Skeletal muscle satellite cell (primary cell): ENCODE measurements around the gene WNT3.

ENCODE experiments used
- H3K27me3 ChIP-seq: 2 replicates; pipeline ENCODE4 v1.7.0; 2013; ENCODE audit warnings: low read length; ENCODE audit not compliant: control insufficient read depth, insufficient read depth
- H3K36me3 ChIP-seq: 2 replicates; pipeline ENCODE4 v1.7.0; 2013; ENCODE audit warnings: mild to moderate bottlenecking, control low read depth, low read length; ENCODE audit not compliant: insufficient read depth
- H3K4me1 ChIP-seq: 2 replicates; pipeline ENCODE4 v1.7.0; 2013; ENCODE audit warnings: low read length; ENCODE audit not compliant: control insufficient read depth, insufficient read depth
- H3K4me2 ChIP-seq: 2 replicates; pipeline ENCODE4 v1.7.0; 2013; ENCODE audit warnings: mild to moderate bottlenecking, low read length
- H3K4me3 ChIP-seq: 2 replicates; pipeline ENCODE4 v1.7.0; 2013; ENCODE audit warnings: low read length
- H3K9ac ChIP-seq: 2 replicates; pipeline ENCODE4 v1.7.0; 2013; ENCODE audit warnings: mild to moderate bottlenecking, low read depth, low read length, moderate library complexity
- H3K9me3 ChIP-seq: replicated peaks from 2 replicates; pipeline ENCODE4 v1.7.0; 2013; ENCODE audit warnings: mild to moderate bottlenecking, control low read depth, low read length

WNT3 gene

DNA sequence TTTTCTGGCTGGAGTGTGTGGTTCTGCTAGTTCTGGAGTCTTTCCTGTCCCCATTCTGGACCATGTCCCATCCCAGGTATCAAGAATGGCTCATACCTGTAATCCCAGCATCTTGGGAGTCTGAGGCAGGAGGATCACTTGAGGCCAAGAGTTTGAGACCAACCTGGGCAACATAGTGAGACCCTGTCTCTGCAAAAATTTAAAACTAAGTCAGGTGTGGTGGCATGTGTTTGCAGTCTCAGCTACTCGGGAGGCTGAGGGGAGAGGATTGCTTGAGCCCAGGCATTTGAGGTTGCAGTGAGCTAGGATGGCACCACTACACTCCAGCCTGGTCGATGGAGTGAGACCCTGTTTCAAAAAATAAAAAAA is 15.3 kb upstream of the WNT3 start:
- Histone ChIP-seq H3K9me3 (no peaks in the 10 kb centered on the region), H3K4me3 (no peak overlapping the region), H3K36me3 (no peaks in the 10 kb centered on the region), H3K27me3 (peaks cover 54% of the 10 kb centered on the region), H3K4me1 (no peaks in the 10 kb centered on the region), H3K4me2 (no peak overlapping the region), H3K9ac (no peak overlapping the region)

DNA sequence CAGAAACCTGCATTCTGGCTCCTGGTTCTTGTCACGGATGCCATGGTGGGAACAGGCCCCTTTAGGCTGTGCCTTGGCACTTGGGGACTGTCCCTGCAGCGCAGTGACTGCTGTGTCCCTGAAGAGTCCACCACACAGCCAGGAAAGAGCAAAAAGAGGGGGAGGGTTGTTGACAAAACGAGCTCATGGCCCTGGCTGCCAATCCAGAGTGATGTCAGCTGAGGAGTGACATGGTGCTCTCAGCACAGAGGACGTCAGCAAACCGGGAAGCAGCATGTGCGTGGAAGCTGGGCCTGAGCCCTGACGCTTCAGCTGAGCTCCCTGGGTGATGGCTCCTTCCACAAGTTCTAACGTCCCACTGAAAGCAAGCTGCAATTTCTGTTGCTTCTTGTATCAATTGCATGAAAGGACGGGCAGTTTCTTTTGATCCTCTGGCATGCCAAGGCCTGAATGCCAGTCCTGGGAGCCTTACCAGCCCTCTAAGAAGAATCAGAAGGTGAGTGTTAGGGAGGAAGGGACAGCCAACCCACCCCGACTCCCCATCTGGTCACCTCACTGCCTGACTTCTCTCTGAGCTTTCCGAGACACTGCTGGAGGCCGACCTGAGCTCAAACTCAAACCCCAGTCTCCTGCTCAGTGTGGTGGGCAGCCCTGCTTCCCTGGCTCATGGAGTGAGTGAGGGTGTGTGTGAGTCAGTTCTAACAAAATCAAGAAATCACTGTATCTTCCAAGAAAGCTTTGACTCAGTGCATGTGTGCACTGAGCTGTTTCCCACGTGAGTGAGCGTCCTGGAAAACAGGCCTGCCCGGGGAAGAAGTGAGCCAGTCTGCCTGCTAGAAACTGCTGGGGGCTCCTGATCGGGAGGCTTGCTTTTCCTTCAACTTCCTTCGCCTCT is 14.7 kb upstream of the WNT3 start:
- Histone ChIP-seq H3K4me1 (no peaks in the 10 kb centered on the region), H3K36me3 (no peaks in the 10 kb centered on the region), H3K9me3 (no peaks in the 10 kb centered on the region), H3K4me2 (no peak overlapping the region), H3K4me3 (no peak overlapping the region), H3K27me3 (peaks cover 57% of the 10 kb centered on the region), H3K9ac (no peak overlapping the region)

DNA sequence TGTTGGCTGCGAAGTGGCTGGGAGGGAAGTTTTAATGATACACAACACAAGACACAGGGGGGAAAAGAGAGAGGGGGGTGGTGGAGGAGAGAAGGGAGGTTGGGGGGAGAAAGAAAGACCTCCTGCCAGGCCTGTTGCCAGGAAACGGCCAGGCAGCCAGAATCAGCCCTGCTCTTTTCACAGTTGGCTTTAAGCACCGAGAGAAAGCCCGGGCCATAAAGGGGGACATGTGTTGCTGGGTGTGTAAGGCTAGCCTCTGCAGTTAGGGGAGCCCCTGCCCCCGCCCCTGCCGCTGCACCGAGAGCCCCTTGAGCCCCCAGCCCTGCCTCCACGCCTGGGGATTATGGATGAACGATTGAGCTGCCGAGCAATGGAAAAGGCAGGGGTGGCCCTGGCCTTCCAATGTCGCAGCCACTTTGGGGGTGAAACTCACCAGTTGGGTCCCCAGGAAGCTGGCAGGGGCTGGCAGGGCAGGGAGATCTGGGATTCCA is 13.9 kb upstream of the WNT3 start:
- Histone ChIP-seq H3K4me1 (no peaks in the 10 kb centered on the region), H3K9ac (no peak overlapping the region), H3K36me3 (no peaks in the 10 kb centered on the region), H3K4me2 (no peak overlapping the region), H3K27me3 (peaks cover 54% of the 10 kb centered on the region), H3K4me3 (no peak overlapping the region), H3K9me3 (no peaks in the 10 kb centered on the region)

DNA sequence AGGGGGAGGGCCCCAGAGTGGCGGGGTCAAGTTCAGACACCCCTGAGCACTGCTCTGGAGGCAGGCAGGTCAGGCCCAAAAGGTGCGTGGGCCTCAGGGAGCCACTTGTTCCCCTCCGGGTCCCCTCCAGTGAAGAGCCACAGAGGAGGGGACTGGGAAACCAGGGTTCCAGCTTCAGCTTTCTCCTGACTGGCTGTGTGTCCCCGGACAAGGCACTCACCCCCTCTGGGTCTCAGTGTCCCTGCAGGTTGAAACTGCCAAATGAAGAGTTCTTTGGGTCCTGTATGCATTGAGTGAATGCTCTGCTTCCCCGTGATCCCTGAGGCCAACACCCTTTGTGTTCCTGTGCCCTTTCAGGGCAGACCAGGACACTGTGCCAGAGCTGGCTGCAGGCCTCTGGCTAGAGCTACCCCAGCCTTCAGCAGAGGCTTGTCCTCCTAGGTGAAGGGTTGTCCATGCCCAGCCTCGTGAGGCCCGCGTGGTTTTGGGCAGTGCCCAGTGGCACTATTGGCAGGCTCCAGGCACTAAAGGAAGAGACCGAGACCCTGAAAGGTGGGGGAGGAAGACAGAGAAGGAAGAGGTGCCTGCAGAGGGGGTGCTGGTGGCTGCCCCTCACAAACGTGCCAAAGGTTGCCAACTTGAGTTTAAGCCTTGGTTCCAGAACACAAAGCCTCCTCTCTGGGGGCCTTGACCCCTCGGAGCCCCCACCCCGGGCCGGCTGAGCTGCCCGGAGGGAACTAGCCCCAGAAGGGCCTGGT is 13.3 kb upstream of the WNT3 start:
- H3K9ac ChIP-seq: no peak overlapping the region
- no peaks in the 10 kb centered on the region for H3K4me1 ChIP-seq
- H3K36me3 ChIP-seq: no peaks in the 10 kb centered on the region
- no peaks in the 10 kb centered on the region for H3K9me3 ChIP-seq
- no peak overlapping the region for H3K4me2 ChIP-seq
- H3K4me3 ChIP-seq: no peak overlapping the region
- peaks cover 57% of the 10 kb centered on the region for H3K27me3 ChIP-seq

DNA sequence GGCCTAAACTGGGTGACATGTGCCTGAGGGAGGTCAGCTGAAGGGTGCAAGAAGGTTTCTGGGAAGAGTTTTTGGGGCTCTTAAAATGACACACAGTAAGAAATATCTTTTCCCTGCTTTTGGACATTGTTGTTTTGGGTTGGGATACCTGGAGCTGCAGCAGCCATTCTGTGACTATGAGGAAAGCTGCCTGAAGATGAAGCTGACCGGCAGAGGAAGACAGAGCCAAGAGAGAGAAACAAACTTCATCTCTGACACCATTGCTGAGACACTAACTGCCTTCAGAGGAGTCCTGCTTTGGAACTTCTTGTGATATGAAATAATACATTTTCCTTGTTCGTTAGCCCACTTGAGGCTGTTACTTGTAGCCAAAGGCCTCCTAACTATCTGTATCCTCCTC is 8.8 kb upstream of the WNT3 start:
- H3K4me3 ChIP-seq: no peak overlapping the region
- H3K4me1 ChIP-seq: no peaks in the 10 kb centered on the region
- no peaks in the 10 kb centered on the region for H3K36me3 ChIP-seq
- peaks cover 70% of the 10 kb centered on the region for H3K27me3 ChIP-seq
- H3K9me3 ChIP-seq: no peaks in the 10 kb centered on the region
- no peak overlapping the region for H3K9ac ChIP-seq
- H3K4me2 ChIP-seq: no peak overlapping the region

DNA sequence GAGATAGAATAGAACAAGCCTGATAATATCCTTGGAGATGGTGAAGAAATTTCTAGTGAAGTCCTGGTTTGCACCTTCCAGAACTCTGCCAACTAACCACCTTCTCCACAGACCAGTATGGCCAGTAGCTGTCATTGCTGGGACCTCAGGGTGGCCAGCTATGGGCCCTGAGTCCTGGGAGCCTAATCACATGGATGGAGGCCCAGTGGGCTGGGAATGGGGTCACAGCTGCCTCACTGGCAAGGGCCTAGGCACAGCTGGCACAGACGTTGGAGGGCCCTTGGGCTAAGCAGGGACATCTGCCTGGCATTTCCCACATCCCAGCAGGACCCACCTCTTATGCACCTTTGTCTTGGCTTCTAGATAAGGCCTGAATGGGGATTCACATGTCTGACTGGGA is 7.6 kb upstream of the WNT3 start:
- Histone ChIP-seq H3K27me3 (peaks cover 72% of the 10 kb centered on the region), H3K9me3 (no peaks in the 10 kb centered on the region), H3K4me3 (no peak overlapping the region), H3K4me1 (no peaks in the 10 kb centered on the region), H3K9ac (no peak overlapping the region), H3K36me3 (no peaks in the 10 kb centered on the region), H3K4me2 (no peak overlapping the region)

DNA sequence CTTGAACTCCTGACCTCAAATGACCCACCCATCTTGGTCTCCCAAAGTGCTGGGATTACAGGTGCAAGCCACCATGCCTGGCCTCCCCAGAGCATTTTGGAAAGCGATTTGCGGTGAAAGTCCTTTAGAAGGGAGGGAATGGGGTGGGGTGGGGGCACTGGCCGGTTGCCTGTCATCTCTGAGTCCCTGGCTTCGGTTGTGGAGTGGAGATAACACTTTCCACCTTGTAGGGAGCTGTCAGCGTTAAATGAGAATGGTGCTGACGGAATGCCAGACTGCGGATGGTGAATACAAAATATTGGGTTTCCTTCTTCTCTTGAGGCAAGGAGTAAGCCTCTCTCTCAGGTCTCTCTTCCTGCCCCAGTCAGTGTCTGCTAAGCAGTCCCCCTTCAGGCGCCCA is 5.2 kb upstream of the WNT3 start:
- Histone ChIP-seq H3K9me3 (no peaks in the 10 kb centered on the region), H3K4me1 (peaks cover 7% of the 10 kb centered on the region), H3K9ac (no peak overlapping the region), H3K36me3 (no peaks in the 10 kb centered on the region), H3K4me3 (no peak overlapping the region), H3K27me3 (peaks cover 82% of the 10 kb centered on the region), H3K4me2 (no peak overlapping the region)

DNA sequence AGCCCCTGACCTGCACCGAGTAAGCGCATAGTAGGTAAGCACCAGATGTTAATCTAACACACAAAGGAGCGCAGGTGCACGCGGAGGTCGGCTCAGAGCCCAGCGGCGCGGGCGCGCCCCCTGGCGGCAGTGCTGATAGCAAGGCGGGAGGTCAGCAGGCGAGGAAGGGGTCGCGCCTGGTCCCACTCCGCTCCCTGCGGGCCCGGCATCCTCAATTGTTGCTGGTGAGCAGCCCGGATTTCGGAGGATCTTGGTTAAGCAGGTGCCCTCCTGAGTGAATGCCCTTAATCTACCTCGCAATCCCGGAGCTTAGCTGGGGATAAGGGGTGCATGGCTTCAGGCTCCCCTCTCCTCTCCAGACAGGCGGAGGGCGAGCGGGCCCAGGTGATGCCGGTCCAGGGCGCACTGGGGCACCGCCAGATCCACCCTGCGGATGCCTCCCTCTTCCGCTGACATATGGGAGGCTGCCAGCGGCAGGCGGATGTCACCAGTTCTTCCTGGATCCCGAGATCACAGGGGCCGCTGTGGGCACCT is 4.0 kb upstream of the WNT3 start:
- Histone ChIP-seq H3K9me3 (no peaks in the 10 kb centered on the region), H3K4me3 (no peak overlapping the region), H3K36me3 (no peaks in the 10 kb centered on the region), H3K27me3 (peaks cover 86% of the 10 kb centered on the region), H3K4me2 (peak overlapping the region; percentile 20), H3K9ac (no peak overlapping the region), H3K4me1 (peaks cover 10% of the 10 kb centered on the region)

DNA sequence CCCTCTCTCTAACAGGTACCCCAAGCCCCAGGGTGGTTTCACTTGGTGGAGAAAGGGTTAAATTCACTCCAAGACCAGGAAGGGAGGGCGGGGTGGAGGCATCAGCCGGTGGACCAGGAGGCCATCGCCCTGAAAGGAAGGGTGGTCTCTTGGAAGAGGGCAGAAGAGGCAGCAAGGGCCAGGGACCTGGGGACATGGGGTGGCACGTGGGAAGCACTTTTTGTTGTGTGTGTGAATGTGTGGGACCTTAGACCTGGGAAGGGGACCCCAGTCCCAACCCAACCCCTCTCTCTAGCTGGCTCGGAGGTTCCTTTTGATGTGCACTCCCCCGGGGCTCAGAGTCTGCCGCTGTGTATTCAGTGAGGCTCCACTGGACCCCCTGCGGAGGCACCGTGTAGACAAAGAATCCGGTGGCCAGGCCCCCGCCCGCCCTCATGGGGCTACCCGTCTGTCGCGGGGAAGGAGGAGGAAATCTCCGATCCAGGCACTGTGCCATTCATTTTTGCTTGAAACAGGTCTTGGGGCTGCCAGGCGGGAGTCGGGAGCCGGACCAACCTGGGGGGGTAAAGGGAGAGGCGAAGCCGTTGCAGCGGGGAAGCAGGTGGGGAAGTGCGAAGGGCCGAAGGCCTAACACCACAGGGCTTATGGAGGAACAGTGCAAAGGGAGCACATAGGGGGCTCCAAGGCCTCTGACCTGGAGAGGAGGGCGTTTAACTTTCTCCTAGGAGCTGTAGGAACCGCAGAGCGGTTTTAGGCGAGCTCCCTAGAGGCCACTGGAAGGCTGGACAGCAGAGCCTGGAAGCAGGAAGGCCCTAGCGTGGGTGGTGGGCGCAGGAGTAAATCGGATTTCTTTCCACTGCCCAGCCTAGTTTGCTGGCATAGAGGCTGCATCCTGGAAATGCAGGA is 3.2 kb upstream of the WNT3 start:
- Histone ChIP-seq H3K4me1 (peaks cover 10% of the 10 kb centered on the region), H3K4me2 (no peak overlapping the region), H3K27me3 (peaks cover 86% of the 10 kb centered on the region), H3K9me3 (no peaks in the 10 kb centered on the region), H3K36me3 (no peaks in the 10 kb centered on the region), H3K9ac (no peak overlapping the region), H3K4me3 (no peak overlapping the region)

DNA sequence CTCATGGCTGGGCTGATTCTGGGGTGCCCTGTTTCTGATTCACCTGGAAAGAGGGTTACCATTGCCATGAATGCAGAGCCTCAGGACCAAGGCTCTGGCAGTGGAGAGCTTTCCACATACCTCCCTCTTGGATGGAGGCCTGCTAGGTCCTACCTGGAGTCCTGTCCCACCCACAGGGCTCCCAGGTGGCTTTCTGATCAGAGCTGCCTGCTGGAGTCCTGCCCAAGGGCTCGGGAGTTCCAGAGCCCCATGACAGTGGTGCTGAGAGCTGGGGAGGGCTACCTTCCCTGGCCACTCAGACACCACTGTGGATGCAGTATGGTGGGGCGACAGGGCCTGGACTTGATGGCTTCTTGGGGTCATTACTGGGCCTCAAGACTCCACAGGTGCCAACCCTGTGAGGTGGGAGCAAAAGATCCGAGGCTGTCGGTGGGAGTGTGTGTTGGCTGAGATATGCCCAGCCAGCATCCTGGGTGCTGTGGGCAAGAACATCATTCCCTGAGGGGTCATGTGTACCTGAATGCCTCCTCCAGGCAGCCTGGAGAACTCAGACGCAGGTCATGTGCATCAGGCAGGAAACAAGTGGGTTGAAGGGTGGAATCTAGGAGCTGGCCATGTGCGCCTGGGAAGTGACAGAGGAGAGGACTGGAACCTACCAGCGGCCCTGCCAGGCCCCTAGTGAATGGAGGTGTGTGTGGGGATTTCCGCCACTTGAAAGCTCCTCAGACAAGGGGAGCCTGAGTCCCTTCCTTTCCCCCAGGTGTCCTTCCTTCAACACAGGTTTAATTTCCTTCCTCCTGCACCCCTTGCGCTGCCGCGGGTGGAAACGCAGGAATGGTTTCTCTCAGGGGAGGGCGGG is 2.3 kb upstream of the WNT3 start:
- Histone ChIP-seq H3K9ac (no peak overlapping the region), H3K4me2 (no peak overlapping the region), H3K4me1 (peaks cover 10% of the 10 kb centered on the region), H3K9me3 (no peaks in the 10 kb centered on the region), H3K4me3 (no peak overlapping the region), H3K27me3 (peaks cover 87% of the 10 kb centered on the region), H3K36me3 (no peaks in the 10 kb centered on the region)
